Measurements from ENCODE around the gene CFAP97D2.

CFAP97D2 gene

GRCh38 chr13:114134111-114134943 is 44.7 kb upstream of the CFAP97D2 start:
- TF ChIP-seq, protein P1, sequence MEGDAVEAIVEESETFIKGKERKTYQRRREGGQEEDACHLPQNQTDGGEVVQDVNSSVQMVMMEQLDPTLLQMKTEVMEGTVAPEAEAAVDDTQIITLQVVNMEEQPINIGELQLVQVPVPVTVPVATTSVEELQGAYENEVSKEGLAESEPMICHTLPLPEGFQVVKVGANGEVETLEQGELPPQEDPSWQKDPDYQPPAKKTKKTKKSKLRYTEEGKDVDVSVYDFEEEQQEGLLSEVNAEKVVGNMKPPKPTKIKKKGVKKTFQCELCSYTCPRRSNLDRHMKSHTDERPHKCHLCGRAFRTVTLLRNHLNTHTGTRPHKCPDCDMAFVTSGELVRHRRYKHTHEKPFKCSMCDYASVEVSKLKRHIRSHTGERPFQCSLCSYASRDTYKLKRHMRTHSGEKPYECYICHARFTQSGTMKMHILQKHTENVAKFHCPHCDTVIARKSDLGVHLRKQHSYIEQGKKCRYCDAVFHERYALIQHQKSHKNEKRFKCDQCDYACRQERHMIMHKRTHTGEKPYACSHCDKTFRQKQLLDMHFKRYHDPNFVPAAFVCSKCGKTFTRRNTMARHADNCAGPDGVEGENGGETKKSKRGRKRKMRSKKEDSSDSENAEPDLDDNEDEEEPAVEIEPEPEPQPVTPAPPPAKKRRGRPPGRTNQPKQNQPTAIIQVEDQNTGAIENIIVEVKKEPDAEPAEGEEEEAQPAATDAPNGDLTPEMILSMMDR (IDR thresholded peaks at IDR 0.05), result no peak

- TF ChIP-seq, protein P1 (IDR thresholded peaks at IDR 0.05), result no peak
Measured at GRCh38 chr13:114134944-114135610, 44.0 kb upstream of the CFAP97D2 start.

- TF ChIP-seq, protein P1 (IDR thresholded peaks at IDR 0.05), result no peak
Measured at GRCh38 chr13:114135731-114136171, 43.3 kb upstream of the CFAP97D2 start.

- TF ChIP-seq, protein P1 (IDR thresholded peaks at IDR 0.05), result no peak
Measured at GRCh38 chr13:114136576-114136975, 42.5 kb upstream of the CFAP97D2 start.

GRCh38 chr13:114140131-114140905 is 38.7 kb upstream of the CFAP97D2 start:
- TF ChIP-seq, protein P1 (IDR thresholded peaks at IDR 0.05), result no peak

- TF ChIP-seq, protein P1 (IDR thresholded peaks at IDR 0.05), result no peak
Measured at GRCh38 chr13:114140906-114141250, 38.2 kb upstream of the CFAP97D2 start.

- TF ChIP-seq, protein P1 (IDR thresholded peaks at IDR 0.05), result no peak
Measured at GRCh38 chr13:114141261-114141996, 37.6 kb upstream of the CFAP97D2 start.
